Suprapubic skin (tissue), 4 donors: ENCODE data around the gene JAKMIP1. TPM values are rescaled to one million over a fixed set of nuclear protein-coding genes. Genes with fewer than 3 reads are reported as not detected.

Experiments used
- DNase-seq, 2 donors: peaks; one replicate each; pipeline ENCODE4 v3.0.0-alpha.2; 2019; ENCODE audit warnings: low spot score in 2 of 2
- H3K27ac ChIP-seq: fragments of 200-600 bp; sonication (generic); one replicate; pipeline ENCODE4 v1.5.1; 2019
- H3K27me3 ChIP-seq: fragments of 200-600 bp; sonication (generic); one replicate; pipeline ENCODE4 v1.5.1; 2019
- H3K36me3 ChIP-seq: fragments of 200-600 bp; sonication (generic); one replicate; pipeline ENCODE4 v1.5.1; 2019
- H3K4me1 ChIP-seq: fragments of 200-600 bp; sonication (generic); one replicate; pipeline ENCODE4 v1.5.1; 2019
- H3K4me3 ChIP-seq: fragments of 200-600 bp; sonication (generic); one replicate; pipeline ENCODE4 v1.5.1; 2019; ENCODE audit warnings: mild to moderate bottlenecking
- H3K9me3 ChIP-seq: fragments of 200-600 bp; sonication (generic); one replicate; pipeline ENCODE4 v1.5.1; 2019
- EP300 ChIP-seq: sonication (generic); formaldehyde crosslinking; IDR thresholded peaks from one replicate; pipeline ENCODE4 v1.6.1; 2017; ENCODE audit warnings: antibody characterized with exemption
- POLR2A ChIP-seq, 2 donors: fragments of 450-650 bp; IDR thresholded peaks; one replicate each; pipeline ENCODE4 v1.6.1; 2017; ENCODE audit warnings: antibody characterized with exemption in 2 of 2, mild to moderate bottlenecking in 2 of 2, moderate library complexity in 2 of 2
- POLR2AphosphoS5 ChIP-seq, 3 donors: sonication (generic); formaldehyde crosslinking; IDR thresholded peaks; one replicate each; pipeline ENCODE4 v1.6.1; 2017; ENCODE audit warnings: antibody characterized with exemption in 3 of 3
- WGBS: methylation state at CpG from one replicate; pipeline ENCODE4 v1.1.5; 2018; 5-methylcytosine and 5-hydroxymethylcytosine counted together
- total RNA-seq, 4 donors: library from RNA; depleted of rRNA; stranded (reverse); fragments of >200 nt; gene quantifications; one replicate each; pipeline ENCODE4 v1.1.0, GENCODE V29; 2016
- TF ChIP-seq, protein P1 (sequence below), 2 donors: fragments of 200-600 bp in 1 of 2; fragments of 450-650 bp in 1 of 2; sonication (generic) in 1 of 2; IDR thresholded peaks; one replicate each; pipeline ENCODE4 v1.5.1; 2016 to 2019; ENCODE audit warnings: antibody characterized with exemption in 2 of 2, mild to moderate bottlenecking in 1 of 2, moderate library complexity in 1 of 2

The JAKMIP1 gene
- total RNA-seq, 4 donors from 2014 or later = 0.24 TPM; not detected in 3

DNA sequence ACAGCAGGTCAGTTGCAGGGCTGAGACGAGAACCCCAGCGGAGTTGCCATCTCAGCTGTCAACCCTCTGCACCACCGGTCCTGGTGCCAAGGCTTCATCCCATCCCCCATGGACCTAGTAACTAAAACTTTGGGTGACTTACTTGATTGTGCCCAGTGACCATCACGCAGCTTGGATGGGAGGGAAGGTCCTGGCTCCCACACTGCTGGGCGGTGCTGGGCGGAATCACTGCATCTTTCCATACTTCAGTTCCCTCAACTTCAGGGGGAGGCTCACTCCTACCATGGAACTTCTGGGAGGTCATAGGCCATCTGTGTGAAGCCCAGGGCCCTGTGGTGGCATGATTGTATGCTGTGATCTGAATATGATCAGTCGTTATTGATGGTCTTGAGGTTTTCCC lies 26.2 kb upstream of the JAKMIP1 start:
- Histone ChIP-seq H3K27me3 (peaks cover 71% of the 10 kb centered on the region), H3K9me3 (peaks cover 4% of the 10 kb centered on the region), H3K4me1 (peaks cover 7% of the 10 kb centered on the region), H3K36me3 (no peaks in the 10 kb centered on the region), H3K4me3 (no peak overlapping the region), H3K27ac (no peak overlapping the region)
- 77% methylated on average over 7 of the region's 7 CpGs for WGBS
- TF ChIP-seq, protein P1, sequence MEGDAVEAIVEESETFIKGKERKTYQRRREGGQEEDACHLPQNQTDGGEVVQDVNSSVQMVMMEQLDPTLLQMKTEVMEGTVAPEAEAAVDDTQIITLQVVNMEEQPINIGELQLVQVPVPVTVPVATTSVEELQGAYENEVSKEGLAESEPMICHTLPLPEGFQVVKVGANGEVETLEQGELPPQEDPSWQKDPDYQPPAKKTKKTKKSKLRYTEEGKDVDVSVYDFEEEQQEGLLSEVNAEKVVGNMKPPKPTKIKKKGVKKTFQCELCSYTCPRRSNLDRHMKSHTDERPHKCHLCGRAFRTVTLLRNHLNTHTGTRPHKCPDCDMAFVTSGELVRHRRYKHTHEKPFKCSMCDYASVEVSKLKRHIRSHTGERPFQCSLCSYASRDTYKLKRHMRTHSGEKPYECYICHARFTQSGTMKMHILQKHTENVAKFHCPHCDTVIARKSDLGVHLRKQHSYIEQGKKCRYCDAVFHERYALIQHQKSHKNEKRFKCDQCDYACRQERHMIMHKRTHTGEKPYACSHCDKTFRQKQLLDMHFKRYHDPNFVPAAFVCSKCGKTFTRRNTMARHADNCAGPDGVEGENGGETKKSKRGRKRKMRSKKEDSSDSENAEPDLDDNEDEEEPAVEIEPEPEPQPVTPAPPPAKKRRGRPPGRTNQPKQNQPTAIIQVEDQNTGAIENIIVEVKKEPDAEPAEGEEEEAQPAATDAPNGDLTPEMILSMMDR (IDR thresholded peaks at IDR 0.05) = no peak
- TF ChIP-seq POLR2AphosphoS5 (IDR thresholded peaks at IDR 0.05) (no peak), POLR2A (IDR thresholded peaks at IDR 0.05) (no peak), EP300 (no peak)
- DNase-seq = no peak

DNA sequence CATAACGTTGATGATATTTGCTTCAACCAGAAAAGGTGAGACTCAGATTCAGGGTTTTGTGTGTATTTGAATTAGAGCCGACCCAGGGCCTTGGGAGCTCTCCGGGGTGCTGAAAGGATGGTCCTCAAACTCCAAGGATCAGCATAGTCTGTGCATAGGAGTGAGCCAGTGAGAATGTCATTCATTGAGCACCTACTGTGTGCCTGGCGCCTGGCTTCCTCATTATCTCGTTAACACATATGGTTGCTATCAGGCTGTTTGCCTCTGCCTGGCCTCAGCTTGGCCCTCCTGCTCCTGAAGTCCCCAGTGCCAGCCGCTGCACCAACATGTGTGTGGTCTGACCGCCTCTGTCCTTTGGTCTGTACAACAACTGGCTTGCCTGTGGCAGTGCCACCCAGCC lies 25.1 kb upstream of the JAKMIP1 start:
- Histone ChIP-seq H3K36me3 (no peaks in the 10 kb centered on the region), H3K27ac (no peak overlapping the region), H3K9me3 (peaks cover 4% of the 10 kb centered on the region), H3K27me3 (peaks cover 81% of the 10 kb centered on the region), H3K4me3 (no peak overlapping the region), H3K4me1 (peaks cover 9% of the 10 kb centered on the region)
- DNase-seq = no peak
- TF ChIP-seq POLR2AphosphoS5 (IDR thresholded peaks at IDR 0.05) (no peak), POLR2A (IDR thresholded peaks at IDR 0.05) (no peak), EP300 (no peak)
- TF ChIP-seq, protein P1 (IDR thresholded peaks at IDR 0.05) = no peak
- WGBS = 42% methylated on average over 7 of the region's 7 CpGs

DNA sequence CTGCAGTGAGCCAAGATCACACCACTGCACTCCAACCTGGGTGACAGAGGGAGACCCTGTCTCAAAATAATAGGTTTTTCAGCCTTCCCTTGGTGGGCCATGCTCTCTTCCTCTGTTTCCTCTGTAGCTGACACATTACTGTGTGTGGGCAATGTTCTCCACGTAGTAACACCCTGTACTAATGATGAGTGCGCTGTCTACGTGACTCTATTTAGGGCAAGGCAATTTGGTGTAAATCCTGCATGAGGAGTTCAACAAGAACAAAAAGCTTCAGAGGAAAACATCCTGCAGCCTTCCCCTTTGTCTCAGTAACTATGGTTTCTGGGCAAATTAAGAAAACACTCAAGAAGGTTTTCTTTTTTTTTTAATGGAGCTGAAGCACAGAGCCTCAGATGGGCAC lies 24.4 kb upstream of the JAKMIP1 start:
- H3K9me3 ChIP-seq = peaks cover 4% of the 10 kb centered on the region
- no peaks in the 10 kb centered on the region for H3K36me3 ChIP-seq
- no peak overlapping the region for H3K27ac ChIP-seq
- peaks cover 9% of the 10 kb centered on the region for H3K4me1 ChIP-seq
- TF ChIP-seq, protein P1 (IDR thresholded peaks at IDR 0.05) = no peak
- no peak overlapping the region for H3K4me3 ChIP-seq
- peaks cover 81% of the 10 kb centered on the region for H3K27me3 ChIP-seq
- 88% methylated on average over 3 of the region's 3 CpGs for WGBS
- no peak for DNase-seq

DNA sequence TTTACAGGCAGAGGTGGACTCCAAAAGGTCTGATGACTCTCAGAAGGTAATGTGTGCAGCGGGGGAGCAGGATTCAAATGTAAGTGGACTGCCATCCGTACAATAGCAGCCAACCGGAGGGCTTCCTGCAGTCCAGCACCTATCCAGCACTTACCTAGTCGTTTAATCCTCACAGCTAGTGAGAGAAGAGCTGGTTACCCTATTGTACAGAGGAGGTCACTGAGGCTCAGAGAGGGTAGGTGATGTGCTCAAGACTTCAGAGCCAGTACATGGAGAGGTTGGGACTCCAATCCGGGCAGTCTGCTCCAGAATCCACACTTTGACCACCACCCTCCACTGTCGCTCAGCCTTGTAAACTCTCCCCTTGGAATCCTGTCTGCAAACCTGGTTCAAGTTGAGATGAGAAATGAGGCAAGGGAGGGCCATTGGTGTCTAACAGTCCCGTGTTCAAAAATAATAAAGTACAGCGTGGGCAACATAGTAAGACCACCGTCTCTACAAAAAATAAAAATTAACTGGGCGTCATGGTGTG lies 22.5 kb upstream of the JAKMIP1 start:
- no peak overlapping the region for H3K4me3 ChIP-seq
- H3K27ac ChIP-seq = no peak overlapping the region
- DNase-seq = no peak
- H3K36me3 ChIP-seq = no peaks in the 10 kb centered on the region
- 37% methylated on average over 5 of the region's 10 CpGs for WGBS
- H3K4me1 ChIP-seq = peaks cover 9% of the 10 kb centered on the region
- H3K9me3 ChIP-seq = peaks cover 4% of the 10 kb centered on the region
- H3K27me3 ChIP-seq = peaks cover 79% of the 10 kb centered on the region
- TF ChIP-seq POLR2AphosphoS5 (IDR thresholded peaks at IDR 0.05) (no peak), EP300 (no peak), POLR2A (IDR thresholded peaks at IDR 0.05) (no peak)
- TF ChIP-seq, protein P1 (IDR thresholded peaks at IDR 0.05) = no peak

DNA sequence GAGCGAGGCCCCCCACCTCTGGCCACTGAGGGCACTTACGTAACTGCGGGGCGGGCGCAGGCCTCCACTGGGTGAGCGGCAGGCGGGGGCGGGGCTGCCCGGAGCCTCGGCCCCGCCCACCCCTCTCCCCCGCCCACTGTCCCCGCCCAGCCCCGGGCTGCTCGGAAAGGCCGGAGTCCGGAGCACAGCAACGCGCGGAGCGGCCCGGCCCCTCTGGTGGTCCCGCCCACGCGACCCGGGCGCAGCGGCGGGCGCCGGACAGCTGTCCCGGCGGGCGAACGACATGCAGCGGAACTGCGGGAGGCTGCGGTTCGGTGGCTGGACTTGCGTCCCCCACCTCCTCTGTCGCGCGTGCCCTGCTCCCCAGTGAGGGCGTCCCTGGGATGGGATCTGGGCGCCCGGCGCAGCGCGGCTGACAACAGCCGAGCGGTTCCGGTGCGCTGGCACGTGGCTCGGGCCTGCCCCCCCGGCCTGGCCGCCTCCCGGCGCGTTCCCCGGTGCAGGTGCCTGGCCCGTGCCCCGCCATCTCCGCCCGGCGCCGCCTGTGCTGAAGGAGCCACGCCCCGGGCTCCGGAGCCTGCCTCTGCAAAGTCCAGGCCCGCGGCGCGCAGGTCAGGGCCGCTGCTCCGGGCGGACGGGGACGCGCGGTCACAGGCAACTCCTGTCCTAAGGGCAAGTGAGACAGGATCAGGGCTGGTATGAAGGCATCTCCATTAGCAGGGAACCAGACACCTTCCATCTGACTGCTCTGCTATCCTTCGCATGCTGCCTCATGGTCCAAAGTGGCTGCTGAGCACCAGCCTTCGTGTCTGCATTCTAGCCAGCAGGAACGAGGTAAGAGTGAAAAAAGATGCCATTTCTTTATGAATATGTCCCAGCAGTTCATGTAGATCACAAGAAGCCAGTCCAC lies 21.8 kb upstream of the JAKMIP1 start:
- peak overlapping the region; percentile 32 for H3K4me3 ChIP-seq
- WGBS = 27% methylated on average over 7 of the region's 84 CpGs
- DNase-seq = no peak
- H3K27ac ChIP-seq = no peak overlapping the region
- H3K27me3 ChIP-seq = peaks cover 74% of the 10 kb centered on the region
- H3K36me3 ChIP-seq = no peaks in the 10 kb centered on the region
- H3K4me1 ChIP-seq = peaks cover 9% of the 10 kb centered on the region
- TF ChIP-seq POLR2A (IDR thresholded peaks at IDR 0.05) (no peak), EP300 (no peak), POLR2AphosphoS5 (IDR thresholded peaks at IDR 0.05) (no peak)
- TF ChIP-seq, protein P1 (IDR thresholded peaks at IDR 0.05) = no peak
- peaks cover 4% of the 10 kb centered on the region for H3K9me3 ChIP-seq
